ENCODE data around the gene KRTAP13-2.

KRTAP13-2 gene, protein sequence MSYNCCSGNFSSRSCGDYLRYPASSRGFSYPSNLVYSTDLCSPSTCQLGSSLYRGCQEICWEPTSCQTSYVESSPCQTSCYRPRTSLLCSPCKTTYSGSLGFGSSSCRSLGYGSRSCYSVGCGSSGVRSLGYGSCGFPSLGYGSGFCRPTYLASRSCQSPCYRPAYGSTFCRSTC

GRCh38 chr21:30372139-30372770 is at the start of gene KRTAP13-2:
TSS of gene KRTAP13-2 (minus strand) at chr21:30372271. CDS start at chr21:30372213, 58 bp downstream.
- DNase-seq (ENCODE audit: low read depth): no peak

- no peak for DNase-seq (ENCODE audit: low read depth)
These were observed 43.9 kb upstream of the KRTAP13-2 start for GRCh38 chr21:30415993-30416392.

GRCh38 chr21:30408782-30409494 is 36.9 kb upstream of the KRTAP13-2 start:
- DNase-seq (ENCODE audit: low read depth): no peak

GRCh38 chr21:30395731-30396130 is 23.7 kb upstream of the KRTAP13-2 start, which contains the start of gene KRTAP13-1:
TSS of gene KRTAP13-1 (plus strand) at chr21:30396031. CDS start at chr21:30396087, 56 bp downstream.
- DNase-seq (ENCODE audit: low read depth): no peak

DNA sequence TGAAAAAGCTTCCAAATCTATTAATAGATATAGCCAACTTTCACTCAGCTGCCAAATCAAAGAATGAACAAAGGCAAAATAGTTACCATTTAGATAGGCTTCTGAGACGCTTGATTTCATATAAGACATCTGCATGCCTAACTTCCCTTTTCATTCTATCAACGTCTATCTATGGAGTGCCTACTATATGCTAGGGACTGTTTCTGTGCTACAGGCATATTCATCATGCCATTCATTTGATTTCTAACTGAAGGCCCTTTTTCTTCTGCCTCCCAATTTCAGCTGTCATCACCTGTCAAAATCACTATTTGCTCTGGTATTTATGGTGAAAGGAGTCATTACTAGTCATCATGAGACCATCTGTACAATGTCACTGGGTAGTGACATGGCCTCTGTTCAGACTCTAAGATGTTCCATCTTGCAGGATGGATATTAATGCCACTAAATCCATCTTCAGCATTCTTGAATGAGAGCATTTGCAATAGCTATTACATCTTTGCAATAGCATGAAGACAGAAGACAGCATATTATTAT is 19.5 kb upstream of the KRTAP13-2 start:
- no peak for DNase-seq (ENCODE audit: low read depth)

GRCh38 chr21:30382201-30382600 is 10.1 kb upstream of the KRTAP13-2 start:
- no peak for DNase-seq (ENCODE audit: low read depth)

DNA sequence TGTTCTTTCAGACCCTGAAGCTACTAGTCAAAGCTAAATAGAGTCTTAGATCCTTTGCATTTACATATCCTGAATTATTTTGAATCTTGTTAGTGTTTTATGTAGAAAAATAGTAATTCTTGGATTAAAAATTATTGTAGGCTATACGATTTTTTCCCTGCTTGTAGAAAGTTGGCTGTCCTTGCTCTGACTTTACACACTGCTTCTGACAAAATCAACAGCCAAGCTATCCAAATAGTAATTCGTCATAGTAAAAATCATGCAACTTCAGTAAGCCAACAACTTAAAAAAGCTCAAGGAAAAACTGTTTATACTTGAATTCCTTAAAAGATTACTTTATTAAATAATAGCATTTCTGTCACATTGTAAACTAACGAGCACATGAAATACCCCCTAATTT is 16.2 kb downstream of the KRTAP13-2 start:
- no peak for DNase-seq (ENCODE audit: low read depth)

DNA sequence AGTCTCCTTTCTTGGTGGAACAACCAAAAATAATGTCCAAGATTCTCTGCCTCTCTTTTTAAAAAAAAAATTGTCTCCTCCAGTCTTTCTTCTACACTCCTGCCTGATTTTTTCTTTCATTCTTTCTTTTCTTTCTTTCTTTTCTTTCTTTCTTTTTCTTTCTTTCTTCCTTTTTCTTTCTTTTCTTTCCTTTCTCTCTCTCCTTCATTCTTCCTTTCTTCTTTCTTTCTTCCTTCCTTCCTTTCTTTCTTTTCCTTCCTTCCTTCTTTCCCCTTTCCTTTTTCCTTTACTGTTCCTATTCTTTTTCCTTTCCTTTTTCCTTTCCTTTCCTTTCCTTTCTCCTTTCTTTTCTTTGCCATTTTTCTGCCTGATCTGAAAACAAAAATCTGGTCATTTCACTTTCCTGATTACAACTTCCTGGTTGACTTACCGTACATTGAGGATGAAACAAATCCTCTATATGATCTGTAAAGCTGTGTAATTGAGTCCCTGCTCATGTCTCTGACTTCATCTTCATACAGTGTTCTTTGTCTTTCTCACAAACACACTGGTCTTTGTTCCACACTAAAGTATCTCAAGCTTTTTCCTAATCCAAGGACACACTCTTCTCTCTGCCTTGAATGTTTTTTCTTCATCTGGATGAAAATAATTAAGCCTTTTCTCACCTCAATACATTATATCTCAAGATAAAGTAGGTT is 17.6 kb downstream of the KRTAP13-2 start:
- DNase-seq (ENCODE audit: low read depth): no peak

GRCh38 chr21:30351534-30351933 is 20.5 kb downstream of the KRTAP13-2 start:
- no peak for DNase-seq (ENCODE audit: low read depth)

DNA sequence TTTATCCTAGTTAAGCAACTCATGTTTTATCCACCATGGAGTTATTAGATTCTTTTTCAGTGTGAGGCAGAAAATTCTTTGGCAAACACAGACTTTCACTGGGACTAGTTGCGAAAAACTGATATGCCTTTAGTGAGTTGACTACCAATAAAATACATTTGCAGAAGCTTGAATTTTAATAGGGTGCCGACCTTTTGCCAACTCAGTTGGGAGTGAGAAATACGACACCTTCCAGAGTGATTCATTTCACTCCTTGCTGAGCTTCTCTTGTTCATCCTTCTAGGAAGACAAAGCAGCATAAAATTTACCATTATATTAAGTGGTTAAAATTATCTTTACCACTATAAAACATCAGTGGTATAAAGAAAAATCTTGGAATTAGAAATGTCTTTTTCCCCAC is 22.5 kb downstream of the KRTAP13-2 start:
- DNase-seq (ENCODE audit: low read depth): no peak

DNA sequence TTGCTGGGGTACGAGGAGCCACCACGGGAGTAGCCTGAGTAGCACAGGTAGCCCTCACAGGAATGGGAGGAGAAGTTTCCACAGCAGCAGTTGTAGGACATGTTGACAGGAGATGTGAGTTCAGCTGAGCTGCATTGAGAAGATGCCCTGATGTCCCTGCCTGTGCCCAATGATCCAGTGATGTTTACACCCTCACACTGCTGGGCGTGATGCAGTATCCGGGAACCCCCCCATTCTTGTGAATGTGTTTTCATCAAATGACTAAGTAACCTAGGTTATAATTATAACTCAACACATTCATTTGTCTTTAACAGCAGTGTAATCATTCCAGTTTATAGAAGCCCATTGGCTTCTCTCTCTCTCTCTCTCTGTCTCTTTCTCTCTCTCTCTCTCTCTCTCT is 23.6 kb downstream of the KRTAP13-2 start, which contains the start of gene KRTAP23-1:
TSS of gene KRTAP23-1 (minus strand) at position 101 of the 400 bp plus-strand sequence. CDS start at position 101, 0 bp downstream.
- no peak for DNase-seq (ENCODE audit: low read depth)

DNA sequence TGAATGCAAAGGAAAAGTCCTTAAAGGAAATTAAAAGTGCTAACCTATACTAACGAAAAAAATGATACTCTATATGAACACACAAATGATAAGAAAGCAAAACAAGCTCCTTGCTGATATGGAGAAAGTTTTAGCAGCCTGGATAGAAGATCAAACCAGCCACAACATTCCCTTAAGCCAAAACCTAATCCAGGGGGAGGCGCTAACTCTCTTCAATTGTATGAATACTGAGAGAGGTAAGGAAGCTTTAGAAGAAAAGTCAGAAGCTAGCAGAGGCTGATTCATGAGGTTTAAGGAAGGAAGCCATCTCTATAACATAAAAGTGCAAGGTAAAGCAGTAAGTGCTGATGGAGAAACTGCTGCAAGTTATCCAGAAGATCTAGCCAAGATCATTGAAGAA is 27.1 kb downstream of the KRTAP13-2 start:
- no peak for DNase-seq (ENCODE audit: low read depth)

DNA sequence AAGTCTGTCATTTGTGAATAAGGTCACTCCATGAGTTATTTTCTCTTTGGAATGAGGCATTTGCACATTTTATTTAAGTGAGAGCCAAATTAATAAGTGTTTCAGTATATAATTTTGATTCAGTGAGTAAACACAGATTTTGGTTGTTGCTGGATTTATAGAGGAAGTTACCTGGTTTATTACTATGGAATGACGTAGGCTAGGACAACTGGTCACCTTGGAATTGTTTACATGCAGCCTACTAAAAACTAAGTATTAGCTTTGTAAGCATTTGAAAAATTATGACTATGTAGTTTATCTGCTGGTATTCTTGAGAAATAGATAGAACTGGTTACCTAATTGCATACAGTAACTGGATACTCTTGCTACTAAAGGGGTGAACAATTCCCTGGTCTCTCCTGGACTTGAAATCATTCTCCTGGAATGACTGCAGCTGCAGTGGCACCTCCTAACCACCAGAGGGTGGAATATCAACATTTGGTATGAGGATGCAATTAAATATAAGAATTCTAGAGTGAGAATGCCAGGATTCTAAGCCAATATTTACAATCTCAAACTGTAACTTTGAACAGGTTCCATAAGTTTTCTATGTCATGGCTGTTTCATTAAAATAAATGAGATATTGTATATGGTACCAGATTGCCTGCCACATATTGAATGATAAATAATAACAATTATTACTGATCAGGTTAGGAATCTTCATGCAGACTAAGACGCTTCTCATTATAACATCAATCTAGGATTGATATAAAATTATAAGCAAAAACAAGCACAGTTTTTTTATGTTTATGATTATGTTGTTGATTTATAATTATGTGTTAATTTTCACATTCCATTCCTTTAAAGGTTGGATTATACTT is 31.1 kb downstream of the KRTAP13-2 start:
- DNase-seq (ENCODE audit: low read depth): peak; percentile 12

DNA sequence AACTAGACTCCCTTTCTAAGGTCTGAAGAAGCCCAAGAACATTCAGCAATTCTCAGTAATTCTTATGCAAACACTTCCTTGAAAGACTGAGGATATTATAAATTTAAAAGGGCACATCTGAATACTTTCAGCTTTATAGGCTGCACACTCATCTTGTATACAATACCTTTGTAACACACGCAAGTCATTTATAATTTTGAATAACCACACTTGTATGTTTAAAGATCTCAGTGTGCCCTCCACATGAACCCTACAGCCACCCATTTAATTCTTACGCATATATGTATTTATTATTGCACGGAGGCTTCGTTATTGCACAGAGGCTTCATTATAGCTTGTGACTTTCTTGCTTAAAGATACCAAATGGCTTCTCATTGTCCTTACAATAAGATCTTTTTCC is 33.4 kb downstream of the KRTAP13-2 start:
- no peak for DNase-seq (ENCODE audit: low read depth)

GRCh38 chr21:30337772-30338171 is 34.3 kb downstream of the KRTAP13-2 start:
- DNase-seq (ENCODE audit: low read depth): no peak

- no peak for DNase-seq (ENCODE audit: low read depth)
These were observed 34.8 kb downstream of the KRTAP13-2 start, which contains the start of gene KRTAP27-1 for GRCh38 chr21:30337276-30337744. TSS of gene KRTAP27-1 (minus strand) at chr21:30337694. CDS start at chr21:30337668, 26 bp downstream.

GRCh38 chr21:30336596-30336995 is 35.5 kb downstream of the KRTAP13-2 start:
- no peak for DNase-seq (ENCODE audit: low read depth)

GRCh38 chr21:30333736-30334135 is 38.3 kb downstream of the KRTAP13-2 start:
- DNase-seq (ENCODE audit: low read depth): no peak

GRCh38 chr21:30332681-30333080 is 39.4 kb downstream of the KRTAP13-2 start:
- no peak for DNase-seq (ENCODE audit: low read depth)

GRCh38 chr21:30329203-30329875 is 42.7 kb downstream of the KRTAP13-2 start:
- no peak for DNase-seq (ENCODE audit: low read depth)

Measured in activated T-cell treated with anti-CD3 and anti-CD28 coated beads for 24 hours (primary cell).